HG02870 (cell line): ENCODE measurements around the gene CNNM2.
A peak's percentile ranks its signal among the peaks of the same experiment; 100 is the strongest.

Source experiments
- ATAC-seq: cut with Tn5 transposase; IDR thresholded peaks from one replicate; pipeline ENCODE4 v1.9.1; 2021; ENCODE audit warnings: mild to moderate bottlenecking, moderate library complexity; ENCODE audit not compliant: unreplicated experiment

CNNM2 gene

GRCh38 chr10:103067956-103068355 is 149.9 kb downstream of the CNNM2 start:
- ATAC-seq = no peak

- ATAC-seq = peak; percentile 18
Measured at GRCh38 chr10:103069453-103070331, 151.6 kb downstream of the CNNM2 start.

GRCh38 chr10:103072276-103072675 is 154.2 kb downstream of the CNNM2 start:
- no peak for ATAC-seq

- ATAC-seq = no peak
Measured at GRCh38 chr10:103072891-103073290, 154.8 kb downstream of the CNNM2 start.

- no peak for ATAC-seq
Measured at GRCh38 chr10:103077020-103077419, 158.9 kb downstream of the CNNM2 start.

GRCh38 chr10:103077491-103078308 is 159.6 kb downstream of the CNNM2 start:
- ATAC-seq = no peak

- no peak for ATAC-seq
Measured at GRCh38 chr10:103078309-103078615, 160.2 kb downstream of the CNNM2 start.

- no peak for ATAC-seq
Measured at GRCh38 chr10:103078676-103079075, 160.6 kb downstream of the CNNM2 start.

- no peak for ATAC-seq
Measured at GRCh38 chr10:103079100-103079499, 161.0 kb downstream of the CNNM2 start.

- ATAC-seq = no peak
Measured at GRCh38 chr10:103079946-103080345, 161.9 kb downstream of the CNNM2 start.

- no peak for ATAC-seq
Measured at GRCh38 chr10:103080891-103081581, 162.9 kb downstream of the CNNM2 start.

GRCh38 chr10:103082683-103083082 is 164.6 kb downstream of the CNNM2 start:
- ATAC-seq = no peak

- ATAC-seq = no peak
Measured at GRCh38 chr10:103083266-103083976, 165.3 kb downstream of the CNNM2 start.

GRCh38 chr10:103083977-103084320 is 165.9 kb downstream of the CNNM2 start:
- no peak for ATAC-seq

- no peak for ATAC-seq
Measured at GRCh38 chr10:103086261-103086660, 168.2 kb downstream of the CNNM2 start.

GRCh38 chr10:103086799-103087198 is 168.7 kb downstream of the CNNM2 start:
- no peak for ATAC-seq

- no peak for ATAC-seq
Measured at GRCh38 chr10:103089493-103089892, 171.4 kb downstream of the CNNM2 start.

GRCh38 chr10:103090911-103091310 is 172.8 kb downstream of the CNNM2 start:
- no peak for ATAC-seq

- no peak for ATAC-seq
Measured at GRCh38 chr10:103095005-103095404, 176.9 kb downstream of the CNNM2 start.

GRCh38 chr10:103096130-103096529 is 178.0 kb downstream of the CNNM2 start:
- ATAC-seq = no peak

GRCh38 chr10:103098240-103098639 is 180.1 kb downstream of the CNNM2 start:
- no peak for ATAC-seq
